SK-N-MC (cell line): ENCODE data around the gene IGBP1.

Experiments used
- EZH2 ChIP-seq: fragments of 200-600 bp; sonication (generic); IDR thresholded peaks from one replicate; pipeline ENCODE4 v1.6.1; 2017; ENCODE audit warnings: antibody characterized with exemption
- FOXP2 ChIP-seq: optimal IDR thresholded peaks from 2 replicates; pipeline ENCODE3; 2011; ENCODE audit warnings: mild to moderate bottlenecking, moderate library complexity; ENCODE audit not compliant: insufficient read depth; ENCODE audit errors: extremely low read length, control extremely low read depth
- POLR2AphosphoS5 ChIP-seq: IDR thresholded peaks from 2 replicates; pipeline ENCODE4 v1.6.1; 2012; ENCODE audit warnings: mild to moderate bottlenecking, low read depth, low read length, borderline replicate concordance

DNA sequence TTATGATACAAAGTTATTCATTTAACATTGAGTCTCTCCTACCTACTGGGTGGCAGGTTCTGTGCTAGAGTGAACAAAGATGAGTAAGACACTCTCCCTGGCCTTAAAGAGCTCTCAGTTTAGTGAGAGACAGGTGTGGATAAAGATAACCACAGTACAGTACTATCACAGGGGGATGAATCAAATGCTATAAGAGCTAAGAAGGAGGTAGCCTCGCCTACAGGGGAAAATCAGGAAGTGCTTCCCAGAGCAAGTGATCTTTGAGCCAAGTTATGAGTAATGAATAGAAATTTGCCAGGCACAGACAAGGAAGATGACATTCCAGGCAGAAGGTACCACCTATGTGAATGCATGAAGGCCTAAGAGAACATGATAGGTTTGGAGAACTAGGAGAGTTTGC is 3.4 kb upstream of the IGBP1 start:
- TF ChIP-seq POLR2AphosphoS5 (no peak), EZH2 (no peak), FOXP2 (no peak)
